NCI-H2107 treated with DMSO at 0.1 percent for 48 hours (cell line): ENCODE data around the gene RSPH6A.

Source experiments
- DNase-seq: peaks from one replicate; lab custom pipeline; 2025; ENCODE audit not compliant: unreplicated experiment; lab: John Stamatoyannopoulos, UW

RSPH6A gene

DNA sequence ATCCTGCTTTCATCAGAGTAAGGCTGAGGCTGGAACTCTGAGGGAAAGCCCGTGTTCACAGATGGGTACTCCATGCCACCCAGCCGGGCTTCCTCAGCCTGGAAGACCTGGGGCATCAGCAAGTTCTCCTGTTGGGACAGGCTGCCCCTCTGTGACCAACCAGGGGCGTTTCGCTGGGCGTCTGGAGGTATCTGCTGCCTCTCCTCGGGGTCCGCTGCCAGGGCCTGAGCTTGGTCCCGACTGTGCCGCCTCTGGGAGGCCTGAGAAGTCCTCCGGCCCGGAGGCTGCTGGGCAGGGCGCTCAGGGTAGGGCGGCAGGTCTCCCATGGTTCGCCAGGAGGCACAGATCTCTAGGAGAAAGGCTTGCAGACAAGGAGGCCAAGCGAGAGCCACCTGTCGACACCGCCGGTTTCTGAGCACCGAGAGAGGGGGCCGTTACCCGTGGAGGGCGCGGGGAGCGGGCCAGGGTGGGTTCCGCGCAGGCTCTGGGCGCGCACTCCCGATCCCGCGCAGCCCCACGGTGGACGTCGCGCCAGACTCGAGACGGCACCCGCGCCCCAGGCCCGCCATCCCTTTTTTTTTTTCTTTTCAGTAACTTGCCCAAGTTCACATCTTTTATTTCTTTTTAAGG, at the start of gene RSPH6A:
RSPH6A (minus strand) TSS at position 458 of the 630 bp plus-strand sequence; CDS start at position 326, 132 bp downstream.
- DNase-seq = no peak

DNA sequence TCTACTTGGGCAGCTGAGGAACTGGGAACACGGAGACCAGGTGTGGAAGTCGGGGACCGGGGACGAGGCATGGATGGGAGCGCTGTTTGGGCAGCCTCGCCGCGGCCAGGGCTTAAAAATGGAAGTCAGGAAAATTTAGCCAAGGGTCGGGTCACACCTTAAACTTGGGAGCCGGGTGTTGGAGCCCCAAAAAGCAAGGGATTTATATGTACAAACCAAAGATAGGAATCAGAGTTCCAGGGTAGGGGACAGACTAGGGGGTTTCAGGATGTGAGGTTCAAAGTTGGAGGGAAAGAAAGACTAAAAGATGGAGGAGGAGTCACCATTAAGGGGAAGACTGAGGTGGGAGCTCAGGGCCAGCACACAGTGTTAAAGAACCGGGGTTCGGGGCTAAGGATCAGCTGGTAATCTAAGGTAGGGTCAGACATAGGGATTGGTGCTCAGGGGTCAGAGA, 49.5 kb upstream of the RSPH6A start:
- no peak for DNase-seq

DNA sequence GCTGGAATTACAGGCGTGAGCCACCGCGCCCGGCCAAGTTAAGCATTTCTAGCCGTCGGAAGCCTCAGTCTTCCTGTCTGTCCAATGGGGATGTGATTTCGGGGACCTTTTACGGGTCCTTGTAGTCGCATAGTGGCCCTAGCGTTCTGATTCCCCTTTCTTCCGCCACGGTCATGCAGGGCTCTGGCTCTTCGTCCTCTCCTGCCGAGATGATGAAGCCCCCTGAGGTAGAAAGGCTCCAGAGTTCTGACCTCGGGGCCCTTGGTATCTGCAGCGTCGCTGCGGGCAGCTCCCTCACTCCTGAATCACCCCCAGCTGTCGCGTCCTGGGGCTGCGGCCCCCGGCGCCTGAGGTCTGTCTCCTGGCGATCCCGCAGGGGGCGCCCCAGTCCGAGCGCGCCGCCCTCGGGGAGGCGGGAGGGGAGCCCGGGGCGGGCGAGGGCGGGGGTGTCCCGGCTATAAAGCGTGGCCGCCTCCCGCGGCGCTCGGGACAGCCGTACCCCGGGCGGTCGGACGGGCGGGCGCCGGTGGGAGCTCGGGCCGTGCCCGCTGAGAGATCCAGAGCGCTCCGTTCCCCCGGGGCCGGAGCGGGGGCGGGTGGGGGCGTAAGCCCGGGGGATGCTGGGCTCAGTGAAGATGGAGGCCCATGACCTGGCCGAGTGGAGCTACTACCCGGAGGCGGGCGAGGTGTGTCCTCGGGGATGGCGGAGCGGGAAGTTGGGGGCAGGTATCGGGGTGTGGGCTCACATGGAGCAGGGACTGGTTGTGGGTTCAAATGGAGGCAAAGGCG, 48.9 kb upstream of the RSPH6A start, which contains the start of gene FOXA3:
FOXA3 (plus strand) TSS at position 487 of the 789 bp plus-strand sequence; CDS start at position 618, 131 bp downstream.
- DNase-seq = no peak

DNA sequence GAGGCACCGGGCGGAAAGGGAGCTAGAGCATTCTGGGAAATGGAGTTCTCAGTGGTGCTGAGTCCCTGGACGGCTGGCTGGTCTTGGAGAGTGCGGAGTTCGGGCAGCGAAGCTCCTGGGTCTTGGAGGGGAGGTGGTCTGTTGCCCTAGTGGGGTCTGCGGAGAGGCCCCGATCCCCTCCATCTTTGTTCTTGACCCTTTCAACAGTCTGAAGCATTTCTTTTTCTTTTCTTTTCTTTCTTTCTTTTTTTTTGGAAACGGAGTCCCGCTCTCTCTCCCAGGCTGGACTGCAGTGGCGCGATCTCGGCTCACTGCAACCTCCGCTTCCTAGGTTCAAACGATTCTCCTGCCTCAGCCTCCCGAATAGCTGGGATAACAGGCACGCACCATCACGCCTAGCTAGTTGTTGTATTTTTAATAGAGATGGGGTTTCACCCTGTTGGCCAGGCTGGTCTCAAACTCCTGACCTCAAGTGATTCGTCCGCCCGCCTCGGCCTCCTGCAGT, 48.3 kb upstream of the RSPH6A start:
- no peak for DNase-seq

DNA sequence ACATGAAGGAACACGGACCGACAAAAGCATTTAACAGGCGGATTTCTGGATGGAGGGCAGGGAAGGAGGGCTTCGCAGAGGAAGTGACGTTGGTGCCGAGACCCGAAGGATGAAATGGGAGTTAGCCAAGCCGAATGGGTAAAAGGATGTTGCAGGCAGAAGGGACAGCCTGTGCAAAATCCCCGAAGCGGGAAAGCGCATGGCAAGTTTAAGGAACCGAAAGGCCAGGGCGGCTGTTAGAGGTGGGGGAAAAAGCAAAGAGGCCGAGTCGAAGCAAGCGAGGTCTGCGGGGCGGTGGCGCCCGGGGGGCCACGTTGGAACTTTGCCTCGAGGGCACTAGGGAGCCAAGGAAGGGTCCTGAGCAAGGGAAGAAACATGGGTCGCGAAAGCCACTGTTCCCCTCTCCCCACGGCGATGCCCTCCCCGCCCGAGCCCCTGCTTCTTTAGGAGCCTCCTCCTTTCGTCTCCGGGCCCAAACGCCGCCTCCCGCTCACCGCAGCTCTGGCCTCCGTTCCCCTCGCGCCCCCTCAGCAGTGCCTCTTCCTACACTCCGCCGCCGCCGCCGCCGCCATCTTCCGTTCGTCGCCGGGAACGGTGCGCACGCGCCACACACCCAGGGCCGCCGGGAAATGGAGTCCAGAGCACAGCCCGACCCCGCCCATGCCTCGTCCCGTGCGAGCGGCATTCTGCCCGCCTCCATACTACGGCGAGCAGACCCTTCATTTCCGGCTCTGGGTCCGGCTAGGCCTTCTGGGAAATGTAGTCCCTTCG, 47.6 kb upstream of the RSPH6A start, which contains the start of gene SYMPK:
SYMPK (minus strand) TSS at position 584 of the 771 bp plus-strand sequence. CDS start 8,652 bp downstream, outside the sequence.
- DNase-seq = peak; percentile 94

DNA sequence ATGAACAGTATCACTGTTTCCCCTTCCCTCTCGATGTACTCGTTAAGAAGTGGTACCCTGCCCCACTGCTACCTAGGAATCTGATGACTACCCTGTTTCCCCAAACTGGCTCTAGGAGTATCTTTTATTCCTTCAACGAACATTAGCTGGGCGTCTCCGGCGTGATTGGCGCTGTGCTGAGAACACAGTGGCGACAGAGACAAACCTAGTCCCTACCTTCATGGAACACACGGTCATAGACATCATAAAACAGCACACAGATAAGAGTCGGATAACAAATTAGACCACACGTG, 47.1 kb upstream of the RSPH6A start:
- no peak for DNase-seq

DNA sequence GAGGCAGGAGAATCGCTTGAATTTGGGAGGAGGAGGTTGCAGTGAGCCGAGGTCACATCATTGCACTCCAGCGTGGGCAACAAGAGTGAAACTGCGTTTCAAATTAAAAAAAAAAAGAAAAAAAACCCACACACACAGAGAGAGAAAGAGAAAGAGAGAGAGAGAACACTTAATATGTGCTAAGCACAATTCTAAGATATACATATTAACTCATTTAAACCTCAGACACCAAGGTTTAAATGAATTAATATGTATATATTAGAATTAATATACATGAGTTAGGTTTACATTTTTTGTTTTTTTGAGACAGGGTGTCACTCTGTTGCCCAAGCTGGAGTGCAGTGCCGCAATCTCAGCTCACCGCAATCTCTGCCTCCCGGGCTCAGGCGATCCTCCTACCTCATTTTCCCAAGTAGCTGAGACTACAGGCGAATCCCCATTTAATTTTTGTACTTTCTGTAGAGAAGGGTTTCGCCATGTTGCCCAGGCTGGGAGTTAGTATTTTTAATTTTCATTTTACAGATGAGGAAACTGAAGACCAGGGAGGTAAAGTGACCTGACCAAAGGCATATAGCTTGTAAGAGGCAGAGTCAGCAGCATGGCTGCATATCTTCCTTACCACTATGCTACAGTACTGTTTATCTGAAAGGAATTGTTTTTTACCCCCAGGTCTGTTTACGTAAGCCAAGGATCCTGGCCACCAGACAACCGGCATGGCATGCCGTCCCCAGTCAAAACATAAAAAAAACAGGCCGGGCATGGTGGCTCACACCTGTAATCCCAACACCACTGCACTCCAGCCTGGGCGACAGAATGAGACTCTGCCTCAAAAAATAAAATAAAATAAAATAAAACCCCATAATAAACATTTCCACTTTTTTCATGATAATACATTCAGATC, 45.5 kb upstream of the RSPH6A start:
- no peak for DNase-seq

DNA sequence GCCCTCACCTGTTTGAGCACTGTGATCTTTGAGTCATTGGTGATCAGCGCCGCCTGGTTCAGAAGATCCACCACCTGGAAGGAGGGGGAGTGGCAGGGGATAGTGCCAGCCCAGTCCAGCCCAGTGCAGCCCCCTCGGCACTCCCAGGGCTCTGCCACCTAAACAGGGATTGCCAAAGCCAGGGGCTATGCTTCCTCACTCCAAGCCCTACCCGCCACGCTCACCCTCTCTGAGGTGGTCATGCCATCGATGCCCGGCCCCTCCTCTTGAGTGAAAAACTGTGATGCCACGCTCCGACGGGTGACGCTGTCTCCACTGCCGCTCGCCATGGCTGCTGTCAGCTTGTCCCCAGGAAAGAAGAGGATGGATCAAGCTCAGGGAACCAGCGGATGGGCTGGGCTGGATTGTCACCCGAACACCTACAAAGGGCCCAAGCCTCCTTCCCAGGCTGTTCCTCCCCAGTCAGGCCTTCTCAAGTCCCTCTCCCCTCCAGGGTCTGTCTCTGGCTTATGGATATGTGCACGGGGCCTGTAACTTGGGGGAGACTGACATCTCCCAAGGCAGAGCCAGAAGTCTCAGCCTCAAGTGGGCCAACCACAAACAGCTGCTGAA, 39.2 kb upstream of the RSPH6A start:
- DNase-seq = no peak

DNA sequence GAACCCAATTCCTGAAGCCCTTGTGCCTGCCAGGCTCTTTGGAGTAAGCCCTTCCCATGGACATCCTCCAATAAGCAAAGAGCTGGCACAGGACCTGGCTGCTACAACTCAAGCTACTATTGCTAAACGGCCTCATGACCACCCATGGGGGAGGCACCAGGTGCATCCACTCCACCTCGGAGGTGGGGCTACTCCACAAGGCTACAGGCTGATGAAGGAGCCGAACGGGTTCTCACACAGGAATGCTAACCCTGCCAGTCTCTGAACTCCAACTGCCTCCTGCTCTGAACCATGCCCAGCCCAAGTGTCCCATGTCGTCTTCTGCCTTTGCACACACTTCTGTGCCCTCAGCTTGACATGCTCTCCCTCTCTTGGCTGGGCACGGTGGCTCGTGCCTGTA, 37.9 kb upstream of the RSPH6A start:
- peak; percentile 56 for DNase-seq

DNA sequence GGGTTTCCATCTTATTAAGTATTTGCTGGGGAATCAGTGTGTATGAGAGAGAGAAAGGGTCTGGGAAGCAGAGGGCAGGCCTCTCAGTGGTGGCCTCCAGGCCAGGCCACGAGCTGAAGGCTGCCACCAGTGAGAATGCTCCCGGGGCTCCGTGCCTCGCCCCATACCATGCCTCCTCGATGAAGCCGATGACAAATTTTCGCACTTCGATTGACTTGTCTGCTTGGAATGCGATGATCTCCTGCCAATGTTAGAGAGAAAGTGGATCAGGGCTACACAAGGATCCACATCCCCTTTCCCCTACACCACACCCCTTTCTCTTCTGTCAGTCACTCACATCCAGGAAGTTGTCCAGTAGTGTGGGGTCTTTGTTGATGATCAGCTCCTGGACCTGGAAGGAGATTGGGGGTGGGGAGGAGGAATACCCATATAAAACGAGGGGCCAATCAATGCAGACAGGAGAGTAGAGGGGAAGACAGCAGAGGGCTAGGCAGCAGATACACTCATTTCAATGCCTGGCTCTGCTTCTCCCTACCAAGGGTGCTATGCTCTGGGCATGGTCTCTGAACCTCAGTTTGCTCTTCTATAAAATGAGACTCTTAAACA, 37.1 kb upstream of the RSPH6A start:
- DNase-seq = no peak

DNA sequence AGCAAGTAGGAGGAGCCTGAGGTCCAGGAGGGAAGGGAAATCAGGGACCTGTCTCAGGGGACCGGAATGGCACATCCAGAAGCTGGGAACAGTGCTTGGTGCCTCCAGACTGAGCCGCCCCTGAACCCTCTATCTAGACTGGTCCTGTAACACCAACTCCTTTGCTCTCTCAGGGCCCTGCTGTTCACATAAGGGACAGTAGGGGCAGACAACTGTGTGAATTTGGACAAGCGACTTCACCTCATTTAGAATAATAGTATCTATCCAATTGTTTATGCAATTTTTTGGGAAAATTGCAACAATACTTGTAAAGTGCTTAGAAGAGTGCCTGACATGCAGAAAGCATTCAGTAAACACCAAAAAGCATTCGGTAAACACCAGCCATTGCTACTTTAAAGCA, 33.8 kb upstream of the RSPH6A start:
- DNase-seq = no peak

DNA sequence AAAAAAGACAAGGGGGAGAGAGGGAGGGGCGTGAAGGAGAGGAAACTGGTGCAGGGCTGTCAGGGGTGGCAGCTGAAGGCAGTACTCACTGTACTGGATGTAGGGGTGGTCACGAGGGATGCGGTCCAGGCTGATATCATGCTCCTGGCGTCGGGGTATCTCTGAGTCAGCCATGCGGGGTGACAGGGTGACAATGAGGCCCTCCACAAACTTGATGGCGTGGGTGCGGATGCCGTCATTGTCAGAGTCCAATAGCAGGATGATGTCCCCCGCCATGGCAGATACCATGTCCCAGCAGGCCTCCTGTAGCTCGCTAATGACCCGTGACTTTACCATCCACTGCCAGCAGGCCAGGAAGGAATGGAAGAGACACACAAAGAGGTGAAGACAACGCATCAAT, 32.6 kb upstream of the RSPH6A start:
- DNase-seq = no peak

DNA sequence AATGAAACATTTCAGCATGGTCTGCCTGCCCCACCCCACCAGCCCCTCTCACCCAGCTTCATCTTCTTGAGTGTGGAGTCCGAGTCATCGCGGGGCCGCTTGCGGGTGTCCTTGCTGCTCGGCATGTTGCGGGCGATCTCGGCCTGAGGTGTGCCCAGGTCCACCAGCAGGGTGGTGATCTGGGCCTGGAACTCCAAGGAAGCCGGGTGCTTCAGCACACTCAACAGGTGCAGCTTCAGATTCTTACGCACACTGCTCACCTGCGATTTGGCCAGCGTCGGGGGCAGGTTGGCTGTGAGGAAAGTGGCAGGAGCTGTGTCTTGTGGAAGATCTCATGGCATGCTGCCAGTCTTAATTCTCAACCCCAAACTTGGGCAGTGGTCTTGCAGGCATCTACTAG, 27.1 kb upstream of the RSPH6A start:
- no peak for DNase-seq

DNA sequence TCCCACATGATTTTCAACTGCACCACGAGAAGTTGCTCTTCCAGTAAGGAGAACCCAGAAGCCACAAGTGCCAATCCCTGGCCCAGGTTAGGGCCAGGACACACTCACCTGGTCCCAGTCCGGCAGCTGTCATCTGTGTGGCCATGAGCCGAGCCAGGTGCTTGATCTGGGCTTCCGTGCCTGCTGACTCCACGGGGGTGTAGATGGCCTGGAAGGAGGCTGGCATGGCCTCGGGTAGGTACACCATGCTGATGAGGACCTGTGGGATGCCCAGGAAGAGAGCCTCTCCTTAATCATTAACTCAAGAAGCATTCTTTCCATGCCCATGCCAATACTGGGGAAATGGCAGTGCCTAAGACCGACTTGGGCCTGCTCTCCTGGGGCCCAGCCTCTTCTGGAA, 19.9 kb upstream of the RSPH6A start:
- DNase-seq = no peak

DNA sequence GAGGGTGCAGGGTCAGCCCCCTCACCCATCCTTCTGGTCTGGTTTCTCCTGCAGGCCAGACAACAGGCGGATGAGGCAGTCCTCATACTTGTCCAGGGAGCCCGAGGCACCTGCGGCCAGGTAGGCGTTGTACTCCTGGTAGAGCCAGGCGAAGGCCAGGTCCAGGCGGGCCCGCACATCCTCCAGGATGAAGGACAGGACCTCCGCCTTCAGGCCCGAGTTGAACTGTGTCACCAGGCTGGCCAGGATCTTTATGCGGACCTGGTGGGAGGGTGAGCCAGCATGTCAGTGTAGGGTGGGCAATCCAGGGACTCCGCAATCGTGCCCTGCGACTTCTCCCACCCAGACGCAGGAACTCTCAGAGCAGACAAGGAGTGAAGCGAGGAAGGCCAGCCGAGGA, 13.8 kb upstream of the RSPH6A start:
- no peak for DNase-seq

DNA sequence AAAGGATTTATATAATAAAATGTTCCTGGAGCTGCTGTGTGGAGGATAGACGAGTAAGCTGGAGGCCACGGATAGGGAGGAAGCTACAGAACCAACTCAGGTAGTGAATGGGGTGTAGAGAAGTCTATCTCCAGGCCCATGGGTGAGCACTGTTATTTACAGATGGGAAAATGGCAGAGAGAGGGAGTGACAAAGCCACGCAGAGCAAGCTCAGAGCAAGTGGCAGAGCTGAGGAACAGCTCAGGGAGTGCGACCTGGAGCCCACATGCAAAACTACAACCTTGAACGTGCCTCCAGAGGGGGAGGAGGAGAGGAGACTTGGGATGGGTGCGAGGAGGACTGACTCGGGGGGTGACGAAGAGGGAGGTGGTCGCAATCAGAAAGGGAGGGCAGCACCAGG, 13.4 kb upstream of the RSPH6A start:
- DNase-seq = no peak

DNA sequence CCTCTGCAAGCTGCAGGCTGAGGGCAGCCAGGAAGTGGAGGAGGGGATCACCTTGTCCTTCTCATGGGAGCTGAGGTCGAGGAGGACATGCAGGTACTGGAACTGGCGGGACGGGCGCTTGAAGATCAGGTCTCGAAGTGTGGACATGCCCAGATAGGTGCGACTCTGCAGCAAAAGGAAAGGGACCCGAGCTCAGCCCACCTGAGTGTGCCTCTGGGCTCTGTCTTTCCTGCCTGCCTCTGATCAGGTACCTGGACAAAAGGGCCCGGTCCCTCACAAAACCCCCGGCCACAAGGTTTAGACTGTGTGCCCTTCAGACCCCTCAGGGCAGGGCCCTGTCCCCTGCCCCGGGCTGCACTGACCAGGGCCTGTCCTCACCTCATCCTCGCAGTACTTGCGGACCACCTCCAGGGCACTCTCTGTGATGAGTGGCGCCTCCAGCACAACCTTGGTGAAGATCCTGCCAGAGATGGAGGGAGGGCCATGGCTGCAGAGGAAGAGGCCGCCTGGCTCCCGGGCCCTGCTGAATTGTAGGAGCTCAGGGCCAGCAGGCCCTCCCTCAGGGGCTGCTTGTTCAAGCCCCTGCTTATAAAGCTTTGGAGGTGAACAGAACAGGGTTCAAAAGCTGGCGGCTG, 12.5 kb upstream of the RSPH6A start:
- no peak for DNase-seq

DNA sequence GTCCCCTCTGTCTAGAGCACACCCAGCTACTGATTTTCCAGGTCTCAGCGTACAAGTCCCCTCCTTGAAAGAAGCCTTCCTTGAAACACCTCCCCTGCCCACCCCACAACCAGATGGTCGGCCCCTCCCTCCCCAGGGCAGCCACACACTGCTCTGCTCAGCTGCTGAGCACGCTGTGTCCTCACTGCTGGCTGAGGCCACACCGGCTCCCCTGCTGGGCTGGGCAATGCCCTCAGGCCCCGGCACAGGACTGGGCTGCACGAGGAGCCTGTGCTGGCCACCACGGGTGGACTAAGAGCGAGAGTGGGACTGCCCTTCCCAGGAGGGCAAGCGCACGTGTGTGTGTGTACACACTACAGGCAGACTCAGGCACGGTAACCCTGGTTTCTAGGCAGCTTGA, 11.8 kb upstream of the RSPH6A start:
- DNase-seq = no peak
